ENCODE data around the gene GRHL3.

The GRHL3 gene

DNA sequence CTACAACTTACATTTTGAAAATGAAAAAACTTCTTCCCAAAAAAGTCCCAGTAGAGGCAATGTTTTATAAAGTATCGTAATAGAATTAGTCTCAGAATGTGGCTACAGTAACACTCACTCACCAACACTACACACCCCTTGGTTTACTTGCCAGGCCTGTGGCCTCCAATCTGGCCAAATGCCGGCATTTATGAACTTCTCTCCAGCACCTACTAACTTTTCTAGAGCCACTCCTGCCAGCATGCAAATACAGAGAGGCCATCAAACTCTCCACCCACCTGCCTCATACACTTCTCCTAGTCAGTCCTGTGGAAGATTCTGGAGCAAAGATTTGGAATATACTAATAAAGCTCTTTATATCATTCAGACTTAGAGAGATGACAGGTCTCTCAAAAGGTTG, 62.1 kb downstream of the GRHL3 start:
- Histone ChIP-seq H3K27me3 (ENCODE audit: insufficient read depth, low read length) (no peaks in the 10 kb centered on the region), H3F3A (ENCODE audit: insufficient read depth, low read length) (no peaks in the 10 kb centered on the region), H3K9me3 (ENCODE audit: low read length) (no peaks in the 10 kb centered on the region), H4K20me1 (ENCODE audit: insufficient read depth, low read length) (no peaks in the 10 kb centered on the region), H3K9ac (ENCODE audit: low read length) (no peak overlapping the region), H3K4me3 (ENCODE audit: low read depth, low read length, poor library complexity, severe bottlenecking) (no peak overlapping the region), H3K36me3 (ENCODE audit: insufficient read depth, low read length) (no peaks in the 10 kb centered on the region), H3K79me2 (ENCODE audit: insufficient read depth, low read length) (no peaks in the 10 kb centered on the region), H2AFZ (ENCODE audit: low read length) (no peak overlapping the region), H3K4me1 (ENCODE audit: insufficient read depth, low read length, severe bottlenecking) (peaks cover 12% of the 10 kb centered on the region), H3K9me2 (ENCODE audit: low read depth, low read length) (no peaks in the 10 kb centered on the region), H3K4me2 (ENCODE audit: low read length) (no peak overlapping the region), H3K27ac (ENCODE audit: low read depth, low read length, poor library complexity, severe bottlenecking) (no peak overlapping the region)
- no peak for TF ChIP-seq EZH2 (IDR thresholded peaks at IDR 0.05; ENCODE audit: borderline replicate concordance, low read length)
- TF ChIP-seq, protein P1, sequence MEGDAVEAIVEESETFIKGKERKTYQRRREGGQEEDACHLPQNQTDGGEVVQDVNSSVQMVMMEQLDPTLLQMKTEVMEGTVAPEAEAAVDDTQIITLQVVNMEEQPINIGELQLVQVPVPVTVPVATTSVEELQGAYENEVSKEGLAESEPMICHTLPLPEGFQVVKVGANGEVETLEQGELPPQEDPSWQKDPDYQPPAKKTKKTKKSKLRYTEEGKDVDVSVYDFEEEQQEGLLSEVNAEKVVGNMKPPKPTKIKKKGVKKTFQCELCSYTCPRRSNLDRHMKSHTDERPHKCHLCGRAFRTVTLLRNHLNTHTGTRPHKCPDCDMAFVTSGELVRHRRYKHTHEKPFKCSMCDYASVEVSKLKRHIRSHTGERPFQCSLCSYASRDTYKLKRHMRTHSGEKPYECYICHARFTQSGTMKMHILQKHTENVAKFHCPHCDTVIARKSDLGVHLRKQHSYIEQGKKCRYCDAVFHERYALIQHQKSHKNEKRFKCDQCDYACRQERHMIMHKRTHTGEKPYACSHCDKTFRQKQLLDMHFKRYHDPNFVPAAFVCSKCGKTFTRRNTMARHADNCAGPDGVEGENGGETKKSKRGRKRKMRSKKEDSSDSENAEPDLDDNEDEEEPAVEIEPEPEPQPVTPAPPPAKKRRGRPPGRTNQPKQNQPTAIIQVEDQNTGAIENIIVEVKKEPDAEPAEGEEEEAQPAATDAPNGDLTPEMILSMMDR (IDR thresholded peaks at IDR 0.05; ENCODE audit: low read length) = no peak

DNA sequence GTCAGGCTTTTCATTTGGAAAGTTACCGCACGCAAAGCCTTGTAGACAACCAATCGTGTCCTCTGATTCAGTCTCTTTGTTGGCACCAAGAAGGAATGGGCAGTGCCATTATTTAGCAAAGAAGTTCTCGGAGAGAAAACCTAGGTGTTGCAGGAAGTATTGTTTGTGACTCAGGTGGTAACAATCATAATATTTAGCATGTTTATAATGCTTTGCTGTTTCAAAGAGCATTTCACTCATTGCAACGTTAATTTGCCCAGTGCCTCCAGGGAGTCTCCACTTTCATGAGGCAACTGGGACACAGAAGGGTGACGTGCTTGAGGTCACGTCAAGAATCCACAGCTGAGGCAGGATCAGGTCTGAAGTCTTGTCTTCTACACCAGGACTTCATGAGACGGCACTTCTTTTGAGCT, 63.0 kb downstream of the GRHL3 start:
- no peak for TF ChIP-seq EZH2 (IDR thresholded peaks at IDR 0.05; ENCODE audit: borderline replicate concordance, low read length)
- TF ChIP-seq, protein P1 (IDR thresholded peaks at IDR 0.05; ENCODE audit: low read length) = no peak
- no peaks in the 10 kb centered on the region for H3K9me3 ChIP-seq (ENCODE audit: low read length)
- no peaks in the 10 kb centered on the region for H3F3A ChIP-seq (ENCODE audit: insufficient read depth, low read length)
- no peak overlapping the region for H3K4me3 ChIP-seq (ENCODE audit: low read depth, low read length, poor library complexity, severe bottlenecking)
- H3K27ac ChIP-seq (ENCODE audit: low read depth, low read length, poor library complexity, severe bottlenecking) = no peak overlapping the region
- H4K20me1 ChIP-seq (ENCODE audit: insufficient read depth, low read length) = no peaks in the 10 kb centered on the region
- no peaks in the 10 kb centered on the region for H3K9me2 ChIP-seq (ENCODE audit: low read depth, low read length)
- H3K4me2 ChIP-seq (ENCODE audit: low read length) = no peak overlapping the region
- H2AFZ ChIP-seq (ENCODE audit: low read length) = no peak overlapping the region
- no peaks in the 10 kb centered on the region for H3K27me3 ChIP-seq (ENCODE audit: insufficient read depth, low read length)
- H3K9ac ChIP-seq (ENCODE audit: low read length) = no peak overlapping the region
- H3K79me2 ChIP-seq (ENCODE audit: insufficient read depth, low read length) = no peaks in the 10 kb centered on the region
- no peaks in the 10 kb centered on the region for H3K36me3 ChIP-seq (ENCODE audit: insufficient read depth, low read length)
- H3K4me1 ChIP-seq (ENCODE audit: insufficient read depth, low read length, severe bottlenecking) = peaks cover 21% of the 10 kb centered on the region

DNA sequence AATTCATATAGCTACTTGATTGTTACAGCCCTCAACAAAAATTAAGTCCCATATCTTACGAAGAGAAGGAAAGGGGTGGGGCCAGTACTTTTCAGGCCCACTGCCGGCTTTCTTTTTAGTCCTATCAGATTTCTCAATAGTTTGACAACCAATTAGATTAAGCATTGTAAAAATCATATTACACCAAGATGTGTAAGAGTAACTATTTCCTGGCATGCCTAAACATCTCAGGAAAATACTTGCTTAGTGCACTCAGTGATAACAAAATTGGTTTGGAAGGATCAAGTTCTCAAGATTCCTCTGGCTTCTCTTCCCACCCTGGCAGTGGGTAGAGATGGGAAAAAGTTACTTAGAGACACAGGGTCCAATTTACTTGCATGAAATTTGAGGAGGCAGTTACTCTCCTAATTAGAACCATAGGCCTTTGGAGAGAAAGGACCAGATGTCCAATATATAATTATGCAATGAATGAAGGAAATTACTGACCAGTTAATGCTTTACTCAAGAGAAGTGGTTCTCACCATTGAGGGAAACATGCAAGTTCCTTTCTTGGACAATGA, 64.3 kb downstream of the GRHL3 start:
- no peak overlapping the region for H2AFZ ChIP-seq (ENCODE audit: low read length)
- H3K9me2 ChIP-seq (ENCODE audit: low read depth, low read length) = no peaks in the 10 kb centered on the region
- H3K27me3 ChIP-seq (ENCODE audit: insufficient read depth, low read length) = no peaks in the 10 kb centered on the region
- H3K27ac ChIP-seq (ENCODE audit: low read depth, low read length, poor library complexity, severe bottlenecking) = no peak overlapping the region
- H3K36me3 ChIP-seq (ENCODE audit: insufficient read depth, low read length) = no peaks in the 10 kb centered on the region
- peaks cover 27% of the 10 kb centered on the region for H3K4me1 ChIP-seq (ENCODE audit: insufficient read depth, low read length, severe bottlenecking)
- H3K9me3 ChIP-seq (ENCODE audit: low read length) = no peaks in the 10 kb centered on the region
- no peaks in the 10 kb centered on the region for H3F3A ChIP-seq (ENCODE audit: insufficient read depth, low read length)
- no peak overlapping the region for H3K4me3 ChIP-seq (ENCODE audit: low read depth, low read length, poor library complexity, severe bottlenecking)
- no peaks in the 10 kb centered on the region for H4K20me1 ChIP-seq (ENCODE audit: insufficient read depth, low read length)
- TF ChIP-seq, protein P1 (IDR thresholded peaks at IDR 0.05; ENCODE audit: low read length) = no peak
- no peak overlapping the region for H3K4me2 ChIP-seq (ENCODE audit: low read length)
- H3K79me2 ChIP-seq (ENCODE audit: insufficient read depth, low read length) = no peaks in the 10 kb centered on the region
- no peak overlapping the region for H3K9ac ChIP-seq (ENCODE audit: low read length)

Data from OCI-LY1 (cell line).